GM18502 (cell line): ENCODE measurements around the gene EXD3.

ENCODE experiments used
- ATAC-seq: cut with Tn5 transposase; IDR thresholded peaks from one replicate; pipeline ENCODE4 v1.9.1; 2021; ENCODE audit warnings: mild to moderate bottlenecking; ENCODE audit not compliant: unreplicated experiment, poor library complexity

Gene EXD3

DNA sequence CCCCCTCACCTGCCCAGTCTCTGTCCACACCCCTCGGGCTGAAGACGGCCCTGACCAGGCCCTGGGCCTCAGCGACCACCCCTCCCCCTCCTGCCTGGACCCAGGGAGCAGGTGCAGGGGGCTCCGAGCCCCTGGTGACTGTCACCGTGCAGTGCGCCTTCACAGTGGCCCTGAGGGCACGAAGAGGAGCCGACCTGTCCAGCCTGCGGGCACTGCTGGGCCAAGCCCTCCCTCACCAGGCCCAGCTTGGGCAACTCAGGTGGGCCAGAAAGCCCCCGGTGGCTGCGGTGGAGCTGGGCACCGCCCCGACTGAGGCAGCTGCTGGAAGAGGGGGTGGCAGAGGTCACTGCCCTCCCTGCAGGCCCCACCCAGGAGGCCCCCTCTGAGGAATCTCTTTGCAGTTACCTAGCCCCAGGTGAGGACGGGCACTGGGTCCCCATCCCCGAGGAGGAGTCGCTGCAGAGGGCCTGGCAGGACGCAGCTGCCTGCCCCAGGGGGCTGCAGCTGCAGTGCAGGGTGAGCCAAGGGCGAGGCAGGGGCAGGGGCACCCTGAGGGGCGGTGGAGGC, 10.5 kb upstream of the EXD3 start:
- ATAC-seq = no peak

DNA sequence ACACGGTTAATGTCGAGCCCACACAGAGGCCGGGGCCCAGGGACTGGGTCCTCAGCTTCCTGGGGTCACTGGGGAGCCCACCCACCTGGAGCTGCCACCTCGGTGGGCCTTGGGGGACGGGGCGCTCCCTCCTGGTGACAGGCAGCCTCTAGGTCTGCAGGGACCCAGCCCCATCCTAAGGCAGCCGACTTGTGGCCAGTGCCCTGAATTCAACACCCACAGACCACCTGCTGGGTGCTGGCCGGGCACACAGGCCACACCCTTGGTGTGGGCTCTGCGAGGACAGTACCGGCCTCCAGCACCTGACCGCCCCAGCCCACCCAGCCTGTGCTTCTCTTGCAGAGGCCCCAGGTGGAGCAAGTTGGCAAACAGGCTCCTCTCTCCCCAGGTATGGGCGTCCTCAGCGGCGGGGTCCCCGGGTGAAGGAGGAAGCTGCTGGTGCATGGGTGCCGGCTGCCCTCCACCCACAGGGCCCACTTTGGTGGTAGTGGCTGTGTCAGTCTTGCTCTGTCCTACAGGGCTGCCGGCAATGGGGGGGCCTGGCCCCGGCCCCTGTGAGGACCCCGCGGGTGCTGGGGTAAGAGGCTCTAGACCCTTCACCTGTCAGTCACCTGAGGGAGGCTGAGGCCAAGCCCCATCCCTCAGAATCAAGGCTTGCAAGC, 9.9 kb upstream of the EXD3 start:
- ATAC-seq = no peak

DNA sequence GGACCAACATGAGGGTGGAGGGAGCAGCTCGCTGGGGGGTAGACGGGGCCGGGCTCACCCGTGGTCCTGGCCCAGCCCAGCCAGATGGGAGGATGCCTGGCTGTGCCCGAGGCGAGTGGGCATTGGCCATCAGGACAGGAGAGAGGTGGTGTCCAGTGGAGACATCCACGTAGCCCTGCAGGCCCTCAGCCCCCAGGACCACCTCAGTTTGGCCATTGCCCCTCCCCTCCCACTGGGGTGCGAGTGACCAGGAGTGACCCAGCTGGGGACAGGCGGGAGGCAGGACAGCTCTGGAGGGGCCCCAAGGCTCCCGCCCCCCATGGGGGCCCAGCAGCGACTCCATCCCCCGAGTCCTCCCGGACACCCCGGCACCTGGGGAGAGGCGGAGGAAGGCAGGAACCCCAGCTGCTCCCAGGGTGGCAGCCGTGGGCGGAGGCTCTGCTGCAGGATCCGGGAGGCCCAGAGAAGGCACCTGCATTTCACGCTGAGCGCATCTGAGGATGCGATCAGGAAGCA, 8.5 kb upstream of the EXD3 start:
- no peak for ATAC-seq

DNA sequence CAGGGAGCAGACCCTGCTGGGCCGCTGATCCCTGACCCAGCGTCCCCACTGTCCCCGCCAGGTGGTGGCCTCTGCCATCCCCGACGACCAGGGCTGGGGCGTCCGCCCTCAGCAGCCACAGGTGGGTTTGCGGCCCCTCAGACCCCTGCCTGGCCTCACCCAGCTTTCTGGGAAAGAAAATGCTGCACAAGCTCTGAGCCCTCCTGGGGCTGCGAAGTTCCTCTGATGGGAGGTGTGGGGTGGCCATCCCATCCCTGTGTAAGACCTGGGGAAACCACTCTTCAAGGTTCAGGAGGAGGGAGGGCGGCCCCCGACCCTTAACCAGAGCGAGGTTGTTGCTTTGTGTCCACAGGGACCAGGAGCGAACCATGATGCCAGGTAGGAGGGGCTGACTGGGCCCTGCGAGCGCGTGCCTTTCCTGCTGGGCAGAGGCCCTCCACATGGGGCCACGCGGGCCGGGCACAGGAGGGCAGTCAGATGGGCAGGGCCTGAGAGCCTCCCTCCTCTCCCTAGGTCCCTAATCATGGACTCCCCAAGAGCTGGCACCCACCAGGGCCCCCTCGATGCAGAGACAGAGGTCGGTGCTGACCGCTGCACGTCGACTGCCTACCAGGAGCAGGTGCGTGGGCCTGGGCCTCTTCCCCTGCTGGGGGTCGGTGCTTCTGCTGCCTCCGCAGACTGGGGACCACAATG, 7.9 kb upstream of the EXD3 start:
- no peak for ATAC-seq

DNA sequence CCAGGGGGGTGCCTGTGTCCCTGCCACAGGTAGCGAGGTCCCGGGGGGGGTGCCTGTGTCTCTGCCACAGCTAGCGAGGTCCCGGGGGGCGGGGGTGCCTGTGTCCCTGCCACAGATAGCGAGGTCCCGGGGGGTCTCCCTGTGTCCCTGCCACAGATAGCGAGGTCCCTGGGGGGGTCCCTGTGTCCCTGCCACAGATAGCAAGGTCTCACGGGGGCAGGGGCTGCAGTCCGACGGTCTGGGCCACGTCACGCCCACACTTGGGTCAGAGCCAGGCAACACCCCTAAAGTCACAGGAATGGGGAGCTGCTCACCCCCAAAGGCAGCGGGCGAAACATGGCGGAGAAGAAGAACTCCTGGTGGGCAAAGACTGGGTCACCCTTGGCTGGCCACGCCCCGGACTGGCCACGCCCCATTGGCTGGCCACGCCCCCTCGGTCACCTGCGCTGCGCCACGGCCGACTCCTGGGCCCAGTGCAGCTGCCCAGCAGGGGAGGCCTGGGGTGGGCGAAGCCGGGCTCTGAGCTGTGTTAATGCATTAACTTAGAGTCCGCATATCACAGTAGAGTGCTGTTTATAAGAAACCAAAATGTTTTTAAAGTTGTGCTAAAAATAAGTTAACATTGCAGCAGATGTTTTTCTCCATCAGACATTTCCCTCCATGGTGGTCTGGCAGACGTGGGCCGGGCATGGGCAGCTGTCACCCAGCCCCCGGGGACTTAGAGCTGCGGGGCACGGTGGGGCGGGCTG, 7.2 kb upstream of the EXD3 start:
- no peak for ATAC-seq

DNA sequence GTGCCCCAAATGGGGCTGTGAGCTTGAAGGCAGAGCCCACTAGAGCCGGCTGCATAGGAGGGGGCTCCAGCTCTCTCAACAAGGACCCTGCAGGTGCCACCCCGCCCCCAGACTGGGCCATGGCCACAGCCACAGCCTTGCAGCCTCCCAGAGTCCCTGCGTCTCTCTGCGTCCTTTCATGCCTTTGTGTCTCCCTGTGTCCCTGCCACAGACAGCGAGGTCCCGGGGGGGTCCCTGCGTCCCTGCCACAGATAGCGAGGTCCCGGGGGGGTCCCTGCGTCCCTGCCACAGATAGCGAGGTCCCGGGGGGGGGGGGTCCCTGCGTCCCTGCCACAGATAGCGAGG, 6.6 kb upstream of the EXD3 start:
- no peak for ATAC-seq

DNA sequence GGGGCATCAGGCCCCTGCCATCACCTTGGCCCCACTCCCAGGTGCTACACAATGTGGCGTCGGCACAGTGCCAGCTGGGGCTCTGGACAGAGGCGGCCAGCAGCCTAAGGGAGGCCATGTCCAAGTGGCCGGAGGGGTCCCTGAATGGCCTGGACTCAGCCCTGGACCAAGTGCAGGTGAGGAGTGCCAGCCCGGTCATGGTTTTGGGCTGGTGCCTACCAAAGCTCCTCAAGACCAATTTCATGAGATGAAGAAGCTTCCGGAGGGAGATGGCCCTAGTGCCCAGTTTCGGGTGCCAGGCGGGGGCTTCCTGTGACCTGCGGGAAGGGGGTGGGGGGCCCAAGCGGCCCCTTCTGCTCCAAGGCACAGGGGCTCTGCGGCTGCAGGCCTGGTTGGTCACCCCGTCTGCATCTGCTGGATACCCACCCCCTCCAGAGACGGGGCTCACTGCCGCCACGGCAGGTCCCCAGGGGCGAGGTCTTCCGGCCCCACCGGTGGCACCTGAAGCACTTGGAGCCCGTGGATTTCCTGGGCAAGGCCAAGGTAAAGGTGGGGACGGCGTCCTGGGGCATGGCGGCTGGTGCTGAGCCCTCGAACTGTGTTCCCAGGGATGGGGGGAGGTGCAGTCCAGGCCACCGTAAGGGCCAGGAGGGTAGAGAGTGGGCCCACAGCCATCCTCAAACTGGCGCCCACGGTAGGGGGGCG, 6.0 kb upstream of the EXD3 start:
- no peak for ATAC-seq

DNA sequence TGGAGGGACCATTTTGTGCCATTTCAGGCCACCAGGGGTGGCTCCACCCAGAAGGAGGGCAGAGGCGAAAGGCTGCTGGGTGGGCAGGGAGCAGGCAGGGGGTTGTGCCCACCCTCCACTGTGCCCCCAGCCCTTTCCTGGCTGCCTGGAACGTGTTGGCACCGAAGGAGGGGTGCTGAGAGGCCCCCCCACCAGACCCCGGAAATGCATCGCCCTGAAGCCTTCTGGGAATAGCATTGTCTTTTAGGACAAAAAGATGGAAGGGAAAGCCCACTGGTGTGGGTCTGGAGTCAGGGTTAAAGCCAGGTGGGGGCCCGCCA, 5.3 kb upstream of the EXD3 start:
- no peak for ATAC-seq

DNA sequence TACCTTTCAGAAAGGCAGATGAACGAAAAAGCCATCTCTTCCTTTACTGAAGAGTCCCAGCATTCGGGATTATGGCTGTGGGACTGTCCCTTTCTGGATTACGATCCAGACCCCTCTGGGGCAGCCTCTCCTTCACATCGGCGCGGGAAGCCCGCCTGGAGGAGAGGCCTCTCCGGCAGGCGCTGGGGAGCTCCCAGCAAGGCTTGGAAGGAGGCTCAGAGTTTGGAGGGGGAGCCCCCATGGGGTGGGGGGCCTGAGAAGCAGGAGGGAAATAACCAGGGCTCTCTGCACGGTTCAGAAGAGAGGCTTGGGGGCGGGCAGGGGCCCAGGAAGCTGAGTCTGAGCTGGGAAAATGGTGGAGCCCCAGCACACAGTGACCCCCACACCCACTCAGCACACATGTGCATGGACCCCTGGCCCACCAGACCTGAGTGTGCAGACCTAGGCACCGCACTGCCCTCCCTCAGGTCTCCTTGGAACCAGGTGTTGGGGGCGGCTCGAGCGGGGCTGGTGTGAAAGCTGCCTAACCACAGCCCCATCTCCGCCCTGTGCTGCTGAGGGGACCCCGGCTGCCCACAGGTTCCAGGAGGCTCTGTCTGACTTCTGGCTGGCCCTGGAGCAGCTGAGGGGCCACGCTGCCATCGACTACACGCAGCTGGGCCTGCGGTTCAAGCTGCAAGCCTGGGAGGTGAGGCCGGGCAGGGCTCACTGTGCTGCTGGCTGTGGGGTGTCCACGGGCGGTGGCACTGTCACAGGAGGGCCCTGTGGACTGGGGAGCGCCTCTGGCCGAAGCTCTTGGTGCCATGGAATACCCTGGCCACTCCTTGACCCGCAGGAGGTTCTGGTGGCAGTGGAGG, 4.7 kb upstream of the EXD3 start:
- ATAC-seq = no peak

DNA sequence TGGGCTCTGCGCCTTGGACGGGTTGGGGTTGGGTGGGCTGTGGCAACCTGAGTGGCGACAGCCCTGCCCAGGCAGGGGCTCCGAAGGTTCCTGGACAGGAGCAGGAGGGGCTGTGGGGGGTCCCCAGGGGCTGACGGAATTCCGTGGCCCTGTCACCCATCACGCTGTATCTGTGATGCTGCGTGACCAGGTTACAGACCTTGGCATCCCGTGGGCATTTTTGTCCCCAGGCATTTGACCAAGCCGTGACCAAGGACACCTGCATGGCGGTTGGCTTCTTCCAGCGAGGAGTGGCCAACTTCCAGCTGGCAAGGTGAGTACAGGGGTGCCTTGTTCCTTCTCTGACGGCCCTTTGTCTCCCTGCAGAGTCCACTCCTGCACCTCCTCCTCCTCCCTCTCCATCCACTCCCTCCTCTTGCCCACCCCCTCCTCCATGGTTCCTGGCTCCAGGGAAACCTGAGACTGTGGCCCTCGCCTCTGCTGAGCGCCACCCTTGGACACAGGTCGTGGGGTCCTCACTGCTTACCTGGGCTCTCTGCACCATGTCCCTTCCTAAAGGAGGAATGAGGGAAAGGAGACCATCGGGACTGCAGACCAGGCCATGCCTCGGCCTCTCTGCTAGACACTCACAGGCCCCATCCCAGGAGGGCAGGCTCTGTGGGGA, 3.2 kb upstream of the EXD3 start:
- ATAC-seq = no peak

DNA sequence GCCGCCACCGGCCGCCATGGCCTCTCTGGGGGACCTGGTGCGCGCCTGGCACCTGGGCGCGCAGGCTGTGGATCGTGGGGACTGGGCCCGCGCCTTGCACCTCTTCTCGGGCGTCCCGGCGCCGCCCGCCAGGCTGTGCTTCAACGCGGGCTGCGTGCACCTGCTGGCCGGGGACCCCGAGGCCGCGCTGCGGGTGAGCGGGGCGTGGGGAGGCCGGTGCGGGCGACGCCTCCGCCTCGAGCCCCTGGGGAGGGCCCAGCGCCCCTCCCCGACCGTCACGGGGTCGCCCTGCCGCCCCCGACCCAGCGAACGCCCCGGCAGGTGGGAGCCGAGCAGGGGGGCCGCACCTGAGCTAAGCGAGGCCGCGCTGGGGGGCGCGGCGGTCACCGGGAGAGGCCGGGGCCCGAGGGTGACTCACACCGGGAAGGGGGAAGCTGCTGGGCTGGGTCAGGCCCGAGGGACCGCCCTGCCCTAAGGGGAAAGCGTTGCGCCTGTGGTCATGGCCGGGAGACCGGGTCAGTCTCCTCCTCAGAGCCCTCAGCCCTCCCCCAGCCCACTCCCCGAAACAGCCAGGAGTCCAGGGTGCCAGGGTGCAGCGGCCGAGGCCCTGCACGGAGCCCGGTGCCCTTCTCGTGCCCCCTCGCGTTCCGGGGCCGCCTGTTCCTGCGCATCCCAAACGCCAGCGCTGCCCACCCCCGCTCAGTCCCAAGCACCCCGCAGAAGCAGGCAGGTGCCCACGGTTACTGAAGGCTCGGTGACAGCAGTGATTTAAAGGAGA, 741 bp upstream of the EXD3 start:
- no peak for ATAC-seq

DNA sequence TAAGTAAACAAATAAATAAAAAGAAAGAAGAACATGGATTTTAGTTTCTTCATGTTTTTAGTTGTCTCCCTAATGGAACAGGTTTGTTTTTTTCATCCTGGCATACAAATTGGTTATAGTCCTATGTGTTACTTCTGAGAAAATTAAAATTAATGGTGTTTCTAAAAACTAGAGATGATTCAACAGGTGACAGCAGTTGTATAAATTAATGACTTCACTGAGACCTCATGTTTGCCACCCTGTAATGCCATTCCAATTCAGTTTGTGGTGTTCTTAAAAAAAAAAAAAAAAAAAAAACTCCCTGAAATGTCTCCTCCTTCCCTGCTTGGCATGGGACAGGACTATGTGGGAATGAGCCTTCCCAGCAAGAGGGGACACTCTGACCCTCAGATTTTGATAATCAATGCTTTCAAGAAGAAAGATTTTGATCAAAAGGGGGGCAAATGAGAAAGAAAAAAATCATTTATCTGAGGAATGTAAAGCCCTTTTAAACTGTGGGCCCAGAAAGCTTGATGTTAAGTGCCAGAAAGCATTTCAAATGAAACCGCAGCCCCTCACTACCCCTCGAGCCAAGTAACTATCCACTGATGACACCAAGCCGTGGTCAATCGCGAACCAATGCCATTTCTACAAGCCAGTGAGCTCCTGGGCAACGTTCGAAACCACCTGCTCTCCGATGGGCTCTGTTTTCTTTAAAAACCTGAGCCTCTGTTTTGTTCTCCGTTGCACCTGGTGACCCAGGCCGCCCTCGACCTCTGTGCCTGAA, 941 bp downstream of the EXD3 start:
- no peak for ATAC-seq

DNA sequence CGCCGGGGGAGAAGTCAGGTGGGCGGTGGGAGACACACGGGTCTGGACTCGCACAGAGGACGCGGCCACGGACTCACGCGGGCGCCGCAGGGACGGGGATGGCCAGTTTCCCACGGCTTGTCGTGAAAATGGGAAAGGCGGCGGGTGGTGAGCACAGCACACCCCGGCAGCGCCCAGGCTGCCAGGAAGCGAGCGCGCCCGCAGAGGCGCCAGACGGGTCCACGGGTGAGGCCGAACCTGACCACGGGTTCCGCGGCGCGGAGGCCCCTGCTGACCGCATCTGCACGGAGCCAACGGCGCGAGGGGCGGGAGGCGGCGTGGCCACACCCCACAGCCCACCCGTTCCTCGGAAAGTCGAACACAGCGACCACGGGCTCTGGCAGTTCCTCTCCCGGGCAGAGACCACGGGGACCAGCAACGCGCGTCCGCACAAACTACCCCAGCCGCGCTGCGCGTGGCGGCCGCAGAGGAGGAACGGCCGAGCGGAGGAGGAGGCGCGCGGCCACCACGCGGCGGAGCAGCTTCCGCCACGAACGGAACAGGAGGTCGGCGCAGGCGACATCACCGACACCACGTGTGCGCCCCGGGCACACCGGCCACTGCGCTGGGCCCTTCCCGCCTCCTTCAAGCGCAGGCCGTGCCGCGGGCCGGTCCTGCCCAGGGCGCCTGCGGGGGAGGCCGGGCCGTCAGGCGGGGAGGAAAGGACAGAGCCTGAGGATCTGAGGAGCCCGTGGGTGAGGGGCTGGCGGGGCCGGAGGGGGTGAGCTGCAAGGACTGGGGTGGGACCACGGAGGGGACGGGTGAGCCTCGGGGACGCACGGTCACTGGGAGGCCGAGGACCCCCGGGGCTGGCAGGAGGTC, 5.6 kb downstream of the EXD3 start:
- ATAC-seq = no peak

DNA sequence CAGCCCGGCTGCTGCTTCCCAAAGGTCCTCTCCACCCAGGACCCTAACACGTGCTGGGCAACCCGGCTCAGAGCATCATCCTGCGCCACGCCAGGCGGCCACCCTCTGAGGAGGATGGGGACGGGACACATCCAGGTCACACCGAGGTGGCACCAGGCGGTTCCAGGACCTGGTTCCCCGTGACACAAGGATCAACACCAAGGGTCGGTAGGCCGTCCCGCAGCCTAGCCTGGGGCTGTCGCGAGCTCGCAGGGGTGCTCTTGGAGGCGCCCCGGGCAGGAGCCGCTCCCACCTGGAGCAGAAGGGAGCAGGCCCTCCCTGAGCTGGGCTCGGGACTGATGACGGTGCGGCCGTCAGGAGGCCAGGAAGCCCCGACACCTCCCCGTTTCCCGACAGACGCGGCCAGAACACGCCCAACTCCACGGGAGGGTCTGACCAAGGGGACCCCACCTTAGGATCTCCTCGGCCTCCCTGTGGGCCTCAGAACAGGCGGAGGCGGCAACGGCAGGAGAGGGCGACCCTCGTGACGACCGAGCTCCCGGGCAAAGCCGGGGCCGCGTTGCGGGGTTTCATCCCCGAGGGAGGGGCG, 6.3 kb downstream of the EXD3 start:
- no peak for ATAC-seq

DNA sequence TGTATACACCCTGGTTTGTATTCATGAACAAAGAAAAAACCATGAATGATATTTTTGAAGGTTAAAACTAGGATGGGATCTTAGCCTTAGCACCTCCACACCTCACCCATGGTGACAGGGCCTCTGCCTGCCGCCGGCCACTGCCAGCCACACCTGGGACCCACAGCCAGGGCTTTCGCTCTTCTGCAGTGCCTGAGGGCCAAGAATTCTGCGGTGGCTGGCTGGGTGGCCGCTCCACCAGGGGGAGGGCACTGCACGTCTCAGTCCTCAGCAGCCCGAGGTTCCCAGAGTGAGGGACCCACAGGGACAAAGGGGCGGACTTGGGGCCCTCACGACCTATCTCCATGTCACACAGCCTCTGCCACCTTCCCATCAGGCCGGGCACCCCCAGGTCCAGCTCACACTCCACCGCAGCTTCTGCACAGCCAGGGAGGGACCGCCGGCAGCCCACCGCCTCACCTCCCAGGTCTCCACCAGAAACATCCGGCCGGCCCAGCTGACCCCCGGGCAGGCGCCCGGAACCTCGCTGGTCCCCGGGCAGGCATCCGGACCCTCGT, 6.9 kb downstream of the EXD3 start:
- ATAC-seq = no peak

DNA sequence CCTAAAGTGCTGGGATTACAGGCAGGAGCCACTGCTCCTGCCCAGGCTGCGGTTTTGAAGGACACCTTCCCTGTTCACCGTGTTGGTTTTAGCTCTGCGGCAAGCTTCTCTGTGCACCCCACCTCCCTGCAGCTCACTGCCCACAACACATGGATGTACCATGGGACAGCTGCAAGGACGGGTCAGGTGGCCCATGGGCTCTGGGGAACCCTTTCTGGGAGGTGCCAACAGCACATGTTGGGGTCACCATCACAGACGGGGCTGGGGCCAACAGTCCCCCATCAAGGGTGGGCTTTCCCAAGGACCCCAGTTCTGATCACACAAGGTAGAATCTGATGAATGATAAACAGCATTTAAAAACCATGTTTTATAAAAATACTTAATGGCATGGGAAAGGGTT, 7.5 kb downstream of the EXD3 start:
- no peak for ATAC-seq
